ENCODE measurements around the gene CFAP299.

The CFAP299 gene

DNA sequence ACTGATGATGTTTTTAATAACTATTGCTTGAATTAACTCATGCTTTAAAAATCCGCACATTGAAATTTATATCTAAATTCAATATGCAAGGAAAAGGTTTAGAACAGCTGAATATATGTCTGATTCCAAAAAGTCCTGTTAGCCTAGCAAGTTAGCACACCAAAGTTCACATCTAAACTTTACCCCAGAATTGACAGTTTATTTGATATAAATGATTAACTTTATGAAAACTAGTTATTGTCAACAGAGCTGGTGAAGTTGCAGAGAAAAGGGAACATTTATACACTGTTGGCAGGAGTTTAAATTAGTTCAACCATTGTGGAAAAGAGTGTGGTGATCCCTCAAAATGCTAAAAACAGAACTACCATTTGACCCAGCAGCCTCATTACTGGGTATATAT lies 574.4 kb downstream of the CFAP299 start:
- Mint-ChIP-seq H3K36me3 (no peaks in the 10 kb centered on the region), H3K4me1 (no peaks in the 10 kb centered on the region), H3K9me3 (peaks cover 7% of the 10 kb centered on the region), H3K4me3 (no peak overlapping the region), H3K27ac (no peak overlapping the region)
- ATAC-seq (no peak), DNase-seq (ENCODE audit: low spot score in 2 of 2) (no peak)

DNA sequence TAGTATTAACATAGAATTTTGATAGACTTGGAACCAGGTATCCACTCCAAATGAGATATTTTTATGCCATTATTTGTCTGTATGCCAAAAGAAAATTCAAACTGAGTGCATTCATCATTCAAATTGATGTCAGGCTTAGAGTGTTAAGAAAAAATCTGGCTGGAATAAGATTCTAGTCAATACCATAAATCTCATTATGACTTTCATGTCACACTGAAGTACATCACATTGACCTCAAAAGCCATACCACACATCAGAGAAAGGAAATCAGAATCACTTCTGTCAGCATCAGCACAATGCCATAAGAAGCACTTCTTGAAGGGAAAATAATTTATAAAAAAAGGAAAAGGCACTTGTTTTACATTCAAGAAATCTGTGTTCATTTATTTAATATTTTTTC lies 575.9 kb downstream of the CFAP299 start:
- Mint-ChIP-seq H3K4me3 (no peak overlapping the region), H3K27ac (no peak overlapping the region), H3K36me3 (no peaks in the 10 kb centered on the region), H3K4me1 (no peaks in the 10 kb centered on the region), H3K9me3 (peaks cover 7% of the 10 kb centered on the region)
- ATAC-seq = peak; percentile 84
- no peak for DNase-seq (ENCODE audit: low spot score in 2 of 2)

DNA sequence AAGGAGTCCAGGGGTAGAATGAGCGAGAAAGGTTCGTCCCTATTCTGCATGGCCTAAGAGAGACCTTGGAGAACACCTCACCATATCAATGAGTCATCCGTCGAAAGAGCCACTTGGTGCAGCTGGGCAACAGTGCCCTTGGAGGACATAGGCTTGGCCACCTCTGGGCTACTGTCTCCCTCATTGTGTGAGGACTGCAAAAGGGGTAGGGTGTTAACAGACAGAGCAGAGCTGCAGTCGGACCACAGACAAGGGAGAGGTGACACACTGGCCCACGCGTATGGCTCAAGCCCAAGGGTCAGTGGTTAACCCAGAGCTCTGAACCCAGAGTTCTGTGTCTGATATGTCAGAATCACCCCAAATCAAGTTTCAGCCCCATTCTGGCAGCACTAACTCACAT lies 576.8 kb downstream of the CFAP299 start:
- Mint-ChIP-seq H3K4me1 (no peaks in the 10 kb centered on the region), H3K4me3 (no peak overlapping the region), H3K36me3 (no peaks in the 10 kb centered on the region), H3K9me3 (peaks cover under 1% of the 10 kb centered on the region), H3K27ac (no peak overlapping the region)
- no peak for DNase-seq (ENCODE audit: low spot score in 2 of 2)
- ATAC-seq = no peak

DNA sequence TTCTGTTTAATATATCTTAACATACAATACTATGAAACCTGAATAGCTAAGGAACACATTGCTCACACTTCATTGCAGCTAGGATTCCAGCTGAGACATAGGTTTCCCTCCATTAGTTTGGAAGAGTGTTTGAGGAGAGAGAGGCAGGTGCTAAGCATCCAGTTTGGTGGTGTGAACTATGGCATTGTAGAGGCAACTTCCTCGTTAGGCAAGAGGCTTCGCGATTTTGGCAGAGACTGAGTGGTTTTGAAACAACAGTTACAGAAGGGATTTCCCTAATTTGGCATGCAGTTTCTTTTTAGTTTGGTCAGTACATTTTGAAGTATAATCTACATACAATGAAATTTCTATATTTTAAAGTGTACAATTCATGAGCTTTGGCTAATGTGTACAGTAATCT lies 577.9 kb downstream of the CFAP299 start:
- no peaks in the 10 kb centered on the region for H3K9me3 Mint-ChIP-seq
- no peak overlapping the region for H3K4me3 Mint-ChIP-seq
- no peak overlapping the region for H3K27ac Mint-ChIP-seq
- no peaks in the 10 kb centered on the region for H3K4me1 Mint-ChIP-seq
- ATAC-seq (peak; percentile 71), DNase-seq (ENCODE audit: low spot score in 2 of 2) (no peak)
- H3K36me3 Mint-ChIP-seq = no peaks in the 10 kb centered on the region

DNA sequence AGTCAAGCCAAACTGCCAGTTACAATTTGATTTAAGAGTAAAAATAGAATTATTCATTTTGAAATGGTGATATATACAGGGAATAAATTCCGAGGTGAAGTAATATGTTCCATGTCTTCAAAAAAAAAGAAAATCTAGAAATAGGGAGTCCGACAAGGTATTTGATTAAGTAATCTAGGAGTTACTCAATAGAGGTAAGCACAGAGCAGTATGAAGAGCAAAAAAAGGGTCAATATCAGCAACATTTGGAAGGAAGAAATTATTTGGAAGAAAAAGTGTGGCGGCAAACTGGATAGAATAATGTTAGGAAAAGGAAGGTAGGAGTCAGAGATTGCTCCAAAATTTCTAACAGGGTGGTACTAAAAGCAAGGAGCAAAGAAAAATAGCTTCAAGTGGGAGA lies 581.2 kb downstream of the CFAP299 start:
- Mint-ChIP-seq H3K4me3 (no peak overlapping the region), H3K27ac (no peak overlapping the region), H3K36me3 (no peaks in the 10 kb centered on the region), H3K4me1 (no peaks in the 10 kb centered on the region), H3K9me3 (no peaks in the 10 kb centered on the region)
- ATAC-seq = no peak
- no peak for DNase-seq (ENCODE audit: low spot score in 2 of 2)

DNA sequence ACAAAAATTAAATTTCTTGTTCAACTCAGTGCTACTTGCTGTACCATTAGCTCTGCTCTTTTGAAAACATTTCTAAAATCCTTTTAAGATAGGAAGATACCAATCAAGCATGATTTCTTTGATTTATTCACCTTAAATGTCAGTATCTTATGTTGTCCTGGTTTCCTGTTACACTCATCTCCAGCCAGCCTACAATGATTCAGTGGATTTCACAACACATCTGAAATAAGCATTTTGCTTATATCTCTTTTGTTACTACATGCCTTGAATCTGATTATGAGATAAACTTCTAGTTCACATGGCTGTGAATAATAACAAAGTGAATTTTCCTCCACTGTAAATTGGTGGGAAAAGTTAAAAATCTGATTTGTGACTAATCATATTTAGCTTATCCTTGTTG lies 582.5 kb downstream of the CFAP299 start:
- DNase-seq (ENCODE audit: low spot score in 2 of 2) (no peak), ATAC-seq (no peak)
- no peak overlapping the region for H3K27ac Mint-ChIP-seq
- no peaks in the 10 kb centered on the region for H3K9me3 Mint-ChIP-seq
- H3K4me1 Mint-ChIP-seq = no peaks in the 10 kb centered on the region
- H3K36me3 Mint-ChIP-seq = no peaks in the 10 kb centered on the region
- no peak overlapping the region for H3K4me3 Mint-ChIP-seq

DNA sequence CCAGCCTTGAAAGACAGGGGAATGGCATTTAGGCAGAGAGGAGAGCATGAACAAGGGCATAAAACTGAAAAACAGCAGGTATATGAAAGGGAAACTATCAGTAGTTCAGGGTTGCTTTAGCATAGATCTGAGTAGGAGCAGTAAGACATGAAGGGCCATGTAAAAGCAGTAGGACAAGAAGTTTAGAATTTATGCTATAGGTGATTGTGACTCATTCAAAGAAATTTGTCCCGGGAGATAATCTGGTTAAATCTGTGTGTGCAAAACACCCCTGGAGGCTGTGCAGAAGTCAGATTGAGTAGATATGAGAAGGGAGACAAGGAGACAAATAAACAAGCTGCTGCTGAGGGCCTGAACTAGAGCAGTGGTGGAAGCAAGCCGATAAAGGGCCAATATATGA lies 585.9 kb downstream of the CFAP299 start:
- no peak overlapping the region for H3K27ac Mint-ChIP-seq
- ATAC-seq = no peak
- H3K4me3 Mint-ChIP-seq = no peak overlapping the region
- H3K9me3 Mint-ChIP-seq = no peaks in the 10 kb centered on the region
- H3K4me1 Mint-ChIP-seq = no peaks in the 10 kb centered on the region
- DNase-seq (ENCODE audit: low spot score in 2 of 2) = no peak
- no peaks in the 10 kb centered on the region for H3K36me3 Mint-ChIP-seq

DNA sequence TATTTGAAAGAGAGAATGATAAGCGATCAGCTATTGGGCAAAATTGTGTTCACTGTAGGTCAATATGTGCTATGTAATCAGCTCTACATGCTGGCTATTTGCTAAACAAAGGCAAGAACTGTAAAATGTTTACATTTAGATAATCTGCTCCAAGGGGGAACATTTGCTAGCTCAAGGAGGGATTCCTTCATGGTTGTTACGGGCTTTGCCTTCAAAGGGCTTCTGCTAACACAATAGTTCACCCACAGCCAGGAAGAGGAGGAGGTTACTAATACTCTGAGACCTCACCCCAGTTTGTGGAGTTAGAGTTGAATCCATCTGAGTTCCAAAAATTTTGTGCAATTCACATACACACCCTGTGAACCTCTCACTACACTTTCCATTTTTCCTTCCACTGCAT lies 587.4 kb downstream of the CFAP299 start:
- no peaks in the 10 kb centered on the region for H3K9me3 Mint-ChIP-seq
- H3K27ac Mint-ChIP-seq = no peak overlapping the region
- H3K4me1 Mint-ChIP-seq = no peaks in the 10 kb centered on the region
- no peak for DNase-seq (ENCODE audit: low spot score in 2 of 2)
- H3K36me3 Mint-ChIP-seq = no peaks in the 10 kb centered on the region
- H3K4me3 Mint-ChIP-seq = no peak overlapping the region
- no peak for ATAC-seq

DNA sequence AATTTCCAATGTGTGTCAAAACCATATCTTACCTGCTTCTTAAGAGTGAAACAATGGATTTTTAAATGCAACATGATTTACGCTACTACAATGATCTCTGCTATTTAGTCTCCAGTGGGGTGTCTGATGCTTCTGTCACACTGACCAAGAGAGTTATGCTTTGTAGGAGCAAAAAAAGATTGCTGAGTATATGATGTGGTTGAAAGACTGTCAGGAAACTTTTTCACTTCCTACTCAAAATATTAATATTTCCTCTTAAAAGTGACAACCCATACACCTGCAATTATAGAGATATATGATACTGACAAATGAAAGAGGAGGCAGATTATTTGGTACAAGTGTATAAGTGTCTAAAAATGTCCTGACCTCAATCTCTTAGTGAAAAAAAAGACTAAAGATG lies 589.8 kb downstream of the CFAP299 start:
- Mint-ChIP-seq H3K9me3 (no peaks in the 10 kb centered on the region), H3K27ac (no peak overlapping the region), H3K36me3 (no peaks in the 10 kb centered on the region), H3K4me3 (no peak overlapping the region), H3K4me1 (no peaks in the 10 kb centered on the region)
- no peak for ATAC-seq
- DNase-seq (ENCODE audit: low spot score in 2 of 2) = no peak

DNA sequence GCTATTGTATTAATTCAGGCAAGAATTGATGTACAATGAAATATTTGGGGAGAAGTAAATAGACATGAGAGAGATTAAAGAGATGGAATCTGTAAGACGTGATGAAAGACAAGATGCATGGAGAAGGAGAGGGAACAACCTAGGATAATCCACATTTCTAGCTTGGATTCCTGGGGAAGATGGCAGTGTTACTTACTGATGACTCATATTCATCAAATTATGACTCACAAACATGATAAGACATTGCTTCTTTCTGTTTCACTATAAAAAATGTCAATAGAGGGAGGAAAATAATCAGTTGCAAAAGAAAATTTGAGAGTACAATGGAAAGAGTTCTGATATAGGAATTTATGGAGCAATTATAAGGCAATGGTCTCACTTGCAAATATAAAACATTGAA lies 590.9 kb downstream of the CFAP299 start:
- no peaks in the 10 kb centered on the region for H3K4me1 Mint-ChIP-seq
- no peak overlapping the region for H3K4me3 Mint-ChIP-seq
- no peak overlapping the region for H3K27ac Mint-ChIP-seq
- H3K36me3 Mint-ChIP-seq = no peaks in the 10 kb centered on the region
- no peak for ATAC-seq
- DNase-seq (ENCODE audit: low spot score in 2 of 2) = no peak
- H3K9me3 Mint-ChIP-seq = no peaks in the 10 kb centered on the region

DNA sequence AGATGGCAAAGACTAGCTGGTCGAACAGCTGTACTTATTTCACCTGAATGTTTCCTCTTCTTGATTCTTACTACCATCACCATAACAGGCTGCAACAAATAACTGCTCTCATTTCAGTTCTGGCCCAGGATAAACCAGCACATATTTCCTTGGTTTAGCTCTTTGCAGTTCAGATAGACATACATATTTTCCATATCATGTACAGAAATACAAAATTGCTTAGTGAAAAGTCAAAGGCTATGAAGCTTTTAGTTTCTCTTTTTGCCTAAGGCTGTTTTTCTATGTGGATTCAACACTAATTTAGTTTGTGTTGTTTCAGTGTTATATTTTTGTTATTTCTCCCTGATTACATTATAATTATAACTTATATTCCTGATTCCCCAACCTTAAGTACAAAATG lies 591.4 kb downstream of the CFAP299 start:
- Mint-ChIP-seq H3K4me3 (no peak overlapping the region), H3K4me1 (no peaks in the 10 kb centered on the region), H3K36me3 (no peaks in the 10 kb centered on the region), H3K27ac (no peak overlapping the region), H3K9me3 (no peaks in the 10 kb centered on the region)
- DNase-seq (ENCODE audit: low spot score in 2 of 2) = no peak
- no peak for ATAC-seq

DNA sequence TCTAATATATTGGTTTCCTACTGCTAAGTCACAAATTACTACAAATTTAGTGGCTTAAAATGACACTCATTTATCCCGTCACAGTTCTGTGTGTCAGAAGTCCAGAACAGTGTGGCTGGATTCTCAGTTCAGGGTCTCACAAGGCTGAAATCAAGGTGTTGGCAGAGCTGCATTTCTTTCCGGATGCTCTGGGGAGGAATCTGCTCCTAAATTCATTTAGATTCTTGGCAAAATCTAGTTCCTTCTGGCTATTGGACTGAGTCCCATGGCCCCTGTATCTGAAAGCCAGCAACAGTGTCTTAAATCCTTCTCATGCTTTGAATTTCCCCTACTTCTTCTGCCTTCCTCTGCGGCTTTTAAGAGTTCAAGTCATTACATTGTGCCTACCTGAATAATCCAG lies 591.9 kb downstream of the CFAP299 start:
- no peak overlapping the region for H3K4me3 Mint-ChIP-seq
- H3K9me3 Mint-ChIP-seq = no peaks in the 10 kb centered on the region
- DNase-seq (ENCODE audit: low spot score in 2 of 2) (no peak), ATAC-seq (no peak)
- no peak overlapping the region for H3K27ac Mint-ChIP-seq
- H3K4me1 Mint-ChIP-seq = no peaks in the 10 kb centered on the region
- H3K36me3 Mint-ChIP-seq = no peaks in the 10 kb centered on the region

DNA sequence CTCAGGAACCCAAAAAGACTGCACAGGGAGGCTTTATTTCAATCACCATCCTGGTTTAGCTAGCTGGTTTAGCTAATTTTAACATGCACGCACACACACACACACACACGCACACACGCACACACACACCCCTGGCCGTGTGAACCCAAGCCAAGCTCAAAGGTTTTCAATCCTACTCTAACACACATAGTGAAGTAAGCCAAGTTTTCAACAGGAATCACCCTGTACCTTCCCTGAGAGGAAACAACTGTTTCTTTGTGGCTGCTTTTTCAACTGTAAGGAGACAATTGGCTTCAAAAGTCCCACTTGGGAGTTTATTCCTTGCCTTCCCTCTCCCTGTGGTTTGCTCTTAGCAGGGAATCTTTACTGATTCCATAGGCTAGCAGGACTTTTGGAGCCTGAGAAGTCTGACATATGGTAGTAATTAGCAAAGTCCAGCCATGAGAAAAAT lies 596.1 kb downstream of the CFAP299 start:
- Mint-ChIP-seq H3K27ac (no peak overlapping the region), H3K36me3 (no peaks in the 10 kb centered on the region)
- DNase-seq (ENCODE audit: low spot score in 2 of 2) = no peak

DNA sequence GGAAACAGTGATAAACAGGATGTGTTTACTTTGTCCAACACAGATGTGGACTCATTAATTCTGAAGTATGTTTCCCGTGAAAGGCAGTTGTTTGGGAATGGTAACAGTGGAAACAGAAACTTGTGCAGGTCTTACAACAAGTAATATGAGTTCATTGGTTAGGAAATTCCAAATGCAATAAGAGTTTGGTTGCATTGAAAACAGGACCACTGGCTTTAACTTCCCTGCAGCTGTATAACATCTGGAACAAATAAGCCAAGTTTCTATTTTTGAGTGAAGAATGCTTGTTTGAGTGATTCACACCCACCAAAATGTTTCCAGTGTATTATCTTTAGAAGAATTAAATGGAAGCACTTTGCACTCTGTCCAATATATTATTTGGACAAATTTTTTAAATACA lies 612.6 kb downstream of the CFAP299 start:
- H3K36me3 Mint-ChIP-seq = no peaks in the 10 kb centered on the region
- H3K4me1 Mint-ChIP-seq = no peaks in the 10 kb centered on the region
- no peaks in the 10 kb centered on the region for H3K9me3 Mint-ChIP-seq
- no peak for ATAC-seq
- no peak overlapping the region for H3K27ac Mint-ChIP-seq
- DNase-seq (ENCODE audit: low spot score in 2 of 2) = no peak
- H3K4me3 Mint-ChIP-seq = no peak overlapping the region

More for the DNA sequence above, 596.1 kb downstream of the CFAP299 start:
- no peak for ATAC-seq
- H3K9me3 Mint-ChIP-seq = no peaks in the 10 kb centered on the region
- no peak overlapping the region for H3K4me3 Mint-ChIP-seq
- H3K4me1 Mint-ChIP-seq = no peaks in the 10 kb centered on the region

DNA sequence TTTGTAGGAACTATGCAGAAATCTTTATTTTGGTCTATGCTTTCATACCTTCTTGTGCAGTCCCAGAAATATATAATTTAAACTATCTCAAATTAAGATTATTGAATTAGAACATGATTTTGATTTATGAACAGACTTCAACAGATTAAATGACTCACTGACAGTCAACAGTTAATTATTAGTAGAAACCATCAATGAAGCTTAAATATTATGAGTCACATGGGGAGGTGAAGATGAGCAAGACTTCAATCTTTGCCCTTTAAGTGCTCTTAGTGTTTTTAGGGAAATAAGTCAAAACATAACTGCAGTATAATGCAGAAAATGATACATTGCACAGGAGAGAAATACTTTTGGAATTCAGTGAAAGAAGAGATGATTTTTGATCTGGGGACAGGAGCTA lies 613.5 kb downstream of the CFAP299 start:
- no peak overlapping the region for H3K27ac Mint-ChIP-seq
- no peaks in the 10 kb centered on the region for H3K9me3 Mint-ChIP-seq
- DNase-seq (ENCODE audit: low spot score in 2 of 2) = no peak
- ATAC-seq = no peak
- H3K4me3 Mint-ChIP-seq = no peak overlapping the region
- H3K4me1 Mint-ChIP-seq = no peaks in the 10 kb centered on the region
- no peaks in the 10 kb centered on the region for H3K36me3 Mint-ChIP-seq

DNA sequence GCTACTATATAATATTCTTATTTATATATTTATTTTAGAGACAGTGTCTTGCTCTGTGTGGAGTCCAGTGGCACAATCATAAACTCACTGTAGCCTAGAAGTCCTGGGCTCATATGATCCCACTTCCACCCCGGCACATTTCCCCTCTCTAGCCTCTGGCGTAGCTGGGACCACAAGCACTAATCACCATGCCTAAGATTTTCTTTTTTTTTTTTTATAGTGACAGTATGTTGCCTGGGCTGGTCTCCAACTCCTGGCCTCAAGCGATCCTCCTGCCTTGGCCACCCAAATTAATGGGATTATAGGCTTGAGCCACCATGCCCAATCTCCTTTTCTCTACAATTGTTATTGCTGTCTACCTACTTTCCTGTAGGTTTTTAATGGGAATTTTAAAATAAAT lies 620.9 kb downstream of the CFAP299 start:
- Mint-ChIP-seq H3K36me3 (no peaks in the 10 kb centered on the region), H3K4me3 (no peak overlapping the region), H3K27ac (no peak overlapping the region), H3K4me1 (no peaks in the 10 kb centered on the region), H3K9me3 (no peaks in the 10 kb centered on the region)
- no peak for DNase-seq (ENCODE audit: low spot score in 2 of 2)
- no peak for ATAC-seq

DNA sequence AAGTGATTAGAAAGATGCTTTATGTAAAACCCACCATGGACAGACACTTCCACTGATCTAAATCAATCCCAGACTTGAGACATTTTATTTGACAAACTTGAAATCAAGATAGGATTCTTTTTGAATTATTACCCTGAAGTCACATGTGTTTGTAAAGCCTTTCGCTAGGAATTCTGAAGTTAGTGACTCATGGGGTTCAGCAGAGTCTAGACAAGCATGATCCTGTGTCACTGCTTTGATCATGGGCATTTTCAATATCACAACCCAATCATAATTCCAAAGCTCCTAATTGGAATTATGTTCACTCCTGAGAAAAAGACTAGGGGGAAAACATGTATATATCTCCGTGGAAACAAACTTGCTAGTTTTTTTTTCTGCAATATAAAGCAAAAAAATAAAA lies 627.5 kb downstream of the CFAP299 start:
- DNase-seq (ENCODE audit: low spot score in 2 of 2) = no peak

More for the DNA sequence above, 627.5 kb downstream of the CFAP299 start:
- no peak overlapping the region for H3K27ac Mint-ChIP-seq
- ATAC-seq = no peak
- H3K36me3 Mint-ChIP-seq = no peaks in the 10 kb centered on the region
- H3K9me3 Mint-ChIP-seq = no peaks in the 10 kb centered on the region
- no peaks in the 10 kb centered on the region for H3K4me1 Mint-ChIP-seq
- no peak overlapping the region for H3K4me3 Mint-ChIP-seq
